LNCAP (cell line): Measurements from ENCODE around the gene CHSY3.

Experiments
- CTCF ChIP-seq: fragments of 450-650 bp; IDR thresholded peaks from 2 replicates; pipeline ENCODE4 v1.5.1; 2017; ENCODE audit warnings: mild to moderate bottlenecking

CHSY3 gene

DNA sequence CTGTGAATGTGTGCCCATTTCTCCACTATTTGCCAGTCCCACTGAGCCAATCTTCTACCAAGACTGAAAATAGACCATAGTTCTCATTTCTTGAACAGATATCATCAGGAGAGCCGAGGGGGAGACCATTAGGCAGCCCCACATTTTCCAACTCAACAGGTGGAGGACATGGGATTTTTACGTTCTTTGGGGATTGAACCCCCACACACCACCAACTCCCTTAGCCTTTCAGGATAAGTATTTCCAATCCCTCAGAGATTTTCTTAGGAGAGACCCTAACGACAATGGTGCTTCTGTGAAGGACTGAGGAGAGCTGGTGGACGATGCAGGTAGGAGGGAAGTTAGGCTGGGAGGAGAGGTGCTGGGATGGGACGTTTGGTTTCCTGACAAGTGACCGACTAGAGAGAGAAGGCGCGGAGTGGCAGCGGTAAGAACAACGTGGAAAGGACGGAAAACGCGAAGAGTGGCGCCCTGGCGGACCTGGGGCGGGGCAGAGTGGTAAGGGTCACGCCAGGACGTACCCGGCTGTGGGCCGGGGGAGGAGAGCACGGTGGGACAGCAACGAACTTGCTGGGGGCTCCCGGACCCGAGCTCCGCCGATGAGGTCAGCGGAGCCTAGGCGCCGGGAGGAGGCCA is 681 bp upstream of the CHSY3 start:
- TF ChIP-seq CTCF, result no peak

- no peak for TF ChIP-seq CTCF
These were observed 605 bp downstream of the CHSY3 start for GRCh38 chr5:129904667-129905472.

GRCh38 chr5:129905473-129906176 is 1.4 kb downstream of the CHSY3 start:
- no peak for TF ChIP-seq CTCF

DNA sequence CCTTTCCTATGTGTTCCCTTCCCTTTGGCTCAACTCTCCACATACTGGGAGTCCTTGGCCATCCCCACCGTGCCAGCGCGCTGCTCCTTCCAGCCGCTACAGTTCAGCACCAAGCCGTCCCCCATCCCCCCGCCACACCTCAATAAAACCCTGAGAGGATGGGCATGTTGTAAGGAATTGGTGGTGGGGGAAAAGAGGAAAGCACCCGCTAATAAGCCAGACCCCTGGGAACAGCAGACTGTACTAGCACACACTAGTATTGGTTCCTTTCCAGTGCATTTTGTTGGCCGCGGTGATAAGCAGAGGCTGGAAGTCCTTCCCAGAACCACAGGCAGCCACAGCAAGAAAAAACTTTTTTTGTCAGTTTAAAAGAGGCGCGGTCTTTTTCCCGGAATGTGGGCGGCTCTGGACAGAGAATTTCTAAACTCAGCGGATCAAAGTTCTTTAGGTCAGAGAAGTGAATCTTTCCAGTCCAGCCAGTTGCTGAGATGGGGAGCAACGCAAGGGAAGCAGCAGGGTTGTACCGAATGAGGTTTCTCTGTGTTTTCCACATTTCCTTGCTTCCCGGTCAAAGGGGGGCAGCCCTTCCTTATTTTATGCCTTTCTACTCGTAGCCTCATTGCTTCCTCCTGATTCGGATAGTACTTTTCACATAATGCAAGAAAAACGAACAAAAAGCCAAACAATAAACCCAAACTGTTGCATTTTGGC is 2.1 kb downstream of the CHSY3 start:
- no peak for TF ChIP-seq CTCF

- TF ChIP-seq CTCF, result no peak
These were observed 5.0 kb downstream of the CHSY3 start for GRCh38 chr5:129909225-129909624.

DNA sequence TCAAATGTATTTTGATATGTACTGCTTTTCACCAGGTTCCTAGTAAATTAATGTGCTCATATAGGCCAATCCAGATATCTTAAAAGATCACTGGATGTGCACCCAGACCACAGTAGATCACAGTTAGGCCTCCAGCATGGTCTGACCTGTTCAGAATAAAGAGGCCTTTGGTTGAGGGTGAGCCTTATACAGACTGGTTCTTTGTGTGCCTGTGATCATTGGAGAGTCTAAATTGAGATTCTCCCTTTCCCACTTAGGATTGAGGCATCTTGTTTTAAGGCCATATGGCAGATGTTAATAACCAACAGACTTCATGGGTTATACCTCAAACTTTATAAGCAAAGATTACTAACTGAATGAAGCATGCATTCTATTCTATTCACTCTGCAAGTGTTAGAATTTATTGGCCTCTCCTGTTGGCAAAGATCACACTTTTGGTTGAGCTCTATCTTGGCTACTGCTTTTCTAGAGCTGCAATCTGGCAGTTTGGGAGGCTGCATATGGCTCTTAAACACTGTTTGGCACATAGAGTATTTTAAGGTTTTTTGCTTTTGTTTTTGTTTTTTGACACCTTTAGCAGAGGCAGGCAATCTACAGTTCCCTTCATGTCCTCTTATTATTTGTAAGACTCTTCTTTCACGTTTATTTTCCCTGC is 8.5 kb downstream of the CHSY3 start:
- TF ChIP-seq CTCF, result no peak

DNA sequence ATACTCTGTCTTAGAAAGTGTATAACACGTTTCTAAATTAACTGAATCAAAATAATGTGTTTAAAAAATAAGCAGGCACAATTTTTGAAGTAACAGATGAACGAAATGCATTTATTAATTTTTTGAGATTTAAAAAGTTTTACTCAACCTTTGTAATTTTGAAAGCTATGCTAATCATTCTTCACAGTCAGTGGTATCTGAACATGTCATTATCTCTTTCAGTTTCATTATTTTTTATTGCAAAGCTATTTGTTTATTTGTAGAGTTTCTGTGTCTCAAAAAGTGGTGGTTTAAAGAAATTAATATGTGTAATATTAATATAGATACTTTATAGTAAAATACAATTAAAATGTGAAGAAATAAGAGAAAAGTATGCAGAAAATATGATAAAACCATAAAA is 11.2 kb downstream of the CHSY3 start:
- no peak for TF ChIP-seq CTCF
